ENCODE measurements around the gene ALDOB.

ALDOB gene

DNA sequence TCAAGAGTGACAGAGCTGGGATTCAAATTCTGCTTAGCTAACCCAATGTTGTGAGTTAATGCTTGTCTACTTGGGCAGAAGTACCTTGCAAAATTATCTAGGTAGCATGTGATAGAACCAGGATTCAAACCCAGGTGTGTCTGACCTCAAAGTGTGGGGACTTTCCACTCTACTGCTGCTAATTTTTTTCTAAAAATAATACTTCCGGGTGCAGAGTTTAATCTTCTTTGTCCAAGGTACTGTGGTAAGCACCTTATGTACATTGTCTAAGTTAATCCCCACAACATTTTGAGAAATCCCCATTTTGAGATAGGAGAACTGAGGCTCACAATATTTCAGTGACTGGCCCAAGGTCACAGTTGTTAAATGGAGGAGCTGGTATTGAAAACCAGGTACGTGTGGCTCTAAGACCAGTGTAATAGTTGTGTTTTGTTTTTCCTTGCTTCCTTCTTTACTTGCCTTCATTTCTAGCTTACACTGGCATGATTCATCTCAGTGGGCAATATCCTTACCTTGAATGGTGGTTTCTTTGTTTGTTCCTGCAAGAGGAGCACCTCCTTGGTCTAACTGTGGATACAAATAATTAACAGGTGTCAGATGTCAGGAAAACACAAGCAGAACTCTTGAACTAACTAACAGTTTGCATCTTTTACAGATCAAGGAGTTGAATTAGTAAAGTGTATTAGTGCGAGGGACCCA lies 7.5 kb downstream of the ALDOB start:
- in situ Hi-C loops (cut with MboI; ENCODE audit: low sequenced_read_pairs) = no loop called here

DNA sequence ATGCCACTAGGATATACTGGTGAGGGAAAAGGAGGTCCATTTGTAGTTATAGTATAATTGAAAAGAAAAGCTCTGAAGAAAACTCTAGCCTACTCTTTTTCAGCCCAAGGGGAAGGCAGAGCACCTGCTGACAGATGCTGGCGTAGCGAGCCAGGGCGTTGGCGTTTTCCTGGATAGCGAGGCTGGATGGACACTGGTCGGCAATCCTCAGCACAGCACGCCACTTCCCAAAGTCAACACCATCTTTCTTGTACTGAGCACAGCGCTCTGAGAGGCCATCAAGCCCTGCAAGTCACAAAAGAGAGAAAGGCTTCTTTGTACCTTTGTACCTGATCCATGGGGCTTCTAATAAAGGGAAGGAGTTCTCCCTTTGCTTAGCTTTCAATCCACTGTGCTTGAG lies 8.2 kb downstream of the ALDOB start:
- in situ Hi-C loops (cut with MboI; ENCODE audit: low sequenced_read_pairs) = no loop called here

DNA sequence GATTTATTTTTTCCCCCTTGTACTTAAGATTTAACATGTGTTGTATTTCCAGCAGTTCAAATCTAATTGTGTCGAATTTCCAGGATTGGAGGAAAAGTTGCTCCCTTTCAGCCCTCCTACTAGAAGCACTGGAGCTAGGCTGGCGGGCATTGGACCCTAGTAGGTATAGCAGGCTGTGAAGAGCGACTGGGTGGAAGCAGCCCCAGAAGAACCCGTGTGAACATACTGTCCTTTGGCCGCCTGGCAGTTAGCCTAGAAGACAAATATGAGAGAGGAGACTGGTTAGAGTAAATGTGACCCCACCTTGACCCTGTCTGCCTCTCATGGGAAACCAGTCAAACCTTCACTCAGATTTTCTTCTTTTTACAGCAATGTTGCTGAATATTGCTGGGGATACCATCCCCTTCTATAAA lies 13.9 kb downstream of the ALDOB start:
- in situ Hi-C loops (cut with MboI; ENCODE audit: low sequenced_read_pairs) = no loop called here

- in situ Hi-C loops (cut with MboI; ENCODE audit: low sequenced_read_pairs) = no loop called here
Measured at GRCh38 chr9:101419863-101420262, 15.7 kb downstream of the ALDOB start.

- in situ Hi-C loops (cut with MboI; ENCODE audit: low sequenced_read_pairs) = no loop called here
Measured at GRCh38 chr9:101418518-101419430, 16.8 kb downstream of the ALDOB start.

GRCh38 chr9:101417977-101418376 lies 17.6 kb downstream of the ALDOB start:
- in situ Hi-C loops (cut with MboI; ENCODE audit: low sequenced_read_pairs) = no loop called here

- in situ Hi-C loops (cut with MboI; ENCODE audit: low sequenced_read_pairs) = no loop called here
Measured at GRCh38 chr9:101417389-101417788, 18.2 kb downstream of the ALDOB start.

DNA sequence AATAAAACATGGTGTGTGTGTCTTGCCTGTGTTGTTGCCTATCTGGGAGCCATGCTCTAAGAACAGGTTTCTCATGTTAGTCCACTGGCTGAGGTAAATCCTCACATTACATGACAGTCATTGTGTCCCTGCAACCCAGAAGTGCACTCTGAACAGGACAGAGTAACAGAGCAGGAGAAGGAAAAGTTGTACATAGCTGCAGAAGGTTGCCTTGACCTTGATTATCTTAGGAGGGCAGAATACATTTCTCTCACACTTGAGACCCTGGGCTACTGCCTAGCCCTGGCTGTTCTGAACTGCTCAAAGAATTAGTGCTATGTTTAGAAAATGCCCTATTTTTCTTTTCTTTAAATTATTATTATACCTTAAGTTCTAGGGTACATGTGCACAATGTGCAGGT lies 20.0 kb downstream of the ALDOB start:
- in situ Hi-C loops (cut with MboI; ENCODE audit: low sequenced_read_pairs) = no loop called here

GRCh38 chr9:101414839-101415238 lies 20.7 kb downstream of the ALDOB start:
- in situ Hi-C loops (cut with MboI; ENCODE audit: low sequenced_read_pairs) = no loop called here

GRCh38 chr9:101409079-101409477 lies 26.5 kb downstream of the ALDOB start:
- in situ Hi-C loops (cut with MboI; ENCODE audit: low sequenced_read_pairs) = no loop called here

- in situ Hi-C loops (cut with MboI; ENCODE audit: low sequenced_read_pairs) = no loop called here
Measured at GRCh38 chr9:101408374-101409078, 27.0 kb downstream of the ALDOB start.

DNA sequence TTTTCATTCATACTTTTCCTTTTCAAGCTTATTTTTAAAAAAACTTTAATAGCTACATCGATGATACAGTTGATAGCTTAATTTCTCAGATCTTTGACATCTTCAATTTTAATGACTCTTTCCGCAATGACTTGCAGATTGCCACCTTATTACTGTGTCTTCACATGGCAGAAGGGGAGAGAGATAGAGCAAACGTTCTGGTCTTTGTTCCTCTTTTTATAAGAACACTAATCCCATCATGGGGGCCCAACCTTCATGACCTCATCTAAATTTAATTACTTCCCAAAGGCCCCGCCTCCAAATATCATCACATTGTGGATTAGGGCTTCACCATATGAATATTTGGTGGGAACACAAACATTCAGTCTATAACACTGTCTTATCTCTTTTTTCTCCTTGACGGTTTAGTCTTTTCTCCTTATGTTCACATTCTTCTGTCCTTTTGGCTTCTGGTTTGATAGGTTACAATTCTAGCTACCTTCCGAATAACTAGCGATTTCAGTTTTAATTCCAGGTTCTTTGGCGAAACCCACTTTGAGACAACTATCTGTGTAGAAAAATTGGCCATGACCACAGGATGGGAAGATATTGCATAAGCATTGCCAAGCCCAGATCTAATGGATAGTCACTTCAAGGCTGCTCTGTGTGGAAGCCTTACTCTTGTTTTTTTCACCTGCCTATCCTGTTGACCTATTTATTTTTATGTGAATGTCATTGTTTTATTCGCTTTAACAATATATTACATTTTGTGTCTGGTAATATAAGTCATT lies 31.9 kb downstream of the ALDOB start:
- in situ Hi-C loops (cut with MboI; ENCODE audit: low sequenced_read_pairs) = no loop called here

DNA sequence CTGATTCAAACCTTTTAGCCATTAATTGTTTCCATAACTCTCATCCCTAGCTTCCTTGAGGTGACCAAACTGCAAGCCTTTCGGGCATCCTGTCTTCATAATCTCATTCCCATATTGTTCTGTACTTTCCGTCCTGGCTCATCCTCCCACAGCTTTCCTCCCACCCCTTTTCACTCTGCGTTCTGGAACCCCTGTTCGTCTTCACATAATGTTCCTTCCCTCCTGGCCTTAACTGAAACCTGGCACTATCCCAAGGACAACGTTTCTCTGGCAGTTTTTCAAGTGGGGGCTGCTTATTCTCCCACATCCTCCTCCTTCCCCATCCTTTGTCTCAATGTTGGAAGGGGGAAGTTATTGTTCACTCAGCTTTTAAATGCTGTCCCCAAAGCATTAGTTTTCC lies 35.5 kb downstream of the ALDOB start:
- in situ Hi-C loops (cut with MboI; ENCODE audit: low sequenced_read_pairs) = no loop called here

GRCh38 chr9:101399643-101399970 lies 36.0 kb downstream of the ALDOB start:
- in situ Hi-C loops (cut with MboI; ENCODE audit: low sequenced_read_pairs) = no loop called here

DNA sequence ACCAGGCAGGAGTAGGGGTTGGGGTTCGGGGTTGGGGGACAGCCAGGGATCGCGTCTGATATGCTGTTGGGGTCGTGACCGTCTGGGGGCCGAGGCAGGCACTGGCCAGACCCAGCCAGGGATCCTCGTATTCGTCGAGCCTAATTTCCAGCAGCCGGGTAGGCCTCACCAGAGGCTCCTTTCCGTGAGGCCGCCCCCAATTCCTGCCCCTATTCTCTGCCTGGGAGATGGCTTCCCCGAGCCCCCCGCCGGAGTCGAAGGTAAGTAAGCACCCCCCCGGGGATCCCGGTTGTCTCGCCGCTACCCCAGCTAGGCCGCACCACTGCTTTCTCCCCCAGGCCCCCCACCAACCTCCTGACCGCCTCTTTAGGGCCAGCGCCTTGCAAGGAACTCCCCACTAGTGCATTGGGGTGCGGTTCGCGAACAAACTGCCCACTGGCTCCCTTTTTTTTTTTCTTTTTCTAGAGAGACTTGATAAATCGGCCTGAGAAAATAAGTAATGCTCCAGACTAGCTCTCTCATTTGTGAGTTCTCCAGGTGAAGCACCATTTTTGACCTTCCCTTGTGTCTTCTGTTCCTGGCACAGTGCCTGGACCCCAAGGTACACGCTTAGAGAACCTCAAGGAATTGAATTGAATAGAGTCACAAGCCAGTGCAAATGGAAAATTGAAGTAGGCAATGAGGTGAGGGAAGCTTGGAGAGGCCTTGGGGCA lies 36.5 kb downstream of the ALDOB start:
- in situ Hi-C loops (cut with MboI; ENCODE audit: low sequenced_read_pairs) = no loop called here

DNA sequence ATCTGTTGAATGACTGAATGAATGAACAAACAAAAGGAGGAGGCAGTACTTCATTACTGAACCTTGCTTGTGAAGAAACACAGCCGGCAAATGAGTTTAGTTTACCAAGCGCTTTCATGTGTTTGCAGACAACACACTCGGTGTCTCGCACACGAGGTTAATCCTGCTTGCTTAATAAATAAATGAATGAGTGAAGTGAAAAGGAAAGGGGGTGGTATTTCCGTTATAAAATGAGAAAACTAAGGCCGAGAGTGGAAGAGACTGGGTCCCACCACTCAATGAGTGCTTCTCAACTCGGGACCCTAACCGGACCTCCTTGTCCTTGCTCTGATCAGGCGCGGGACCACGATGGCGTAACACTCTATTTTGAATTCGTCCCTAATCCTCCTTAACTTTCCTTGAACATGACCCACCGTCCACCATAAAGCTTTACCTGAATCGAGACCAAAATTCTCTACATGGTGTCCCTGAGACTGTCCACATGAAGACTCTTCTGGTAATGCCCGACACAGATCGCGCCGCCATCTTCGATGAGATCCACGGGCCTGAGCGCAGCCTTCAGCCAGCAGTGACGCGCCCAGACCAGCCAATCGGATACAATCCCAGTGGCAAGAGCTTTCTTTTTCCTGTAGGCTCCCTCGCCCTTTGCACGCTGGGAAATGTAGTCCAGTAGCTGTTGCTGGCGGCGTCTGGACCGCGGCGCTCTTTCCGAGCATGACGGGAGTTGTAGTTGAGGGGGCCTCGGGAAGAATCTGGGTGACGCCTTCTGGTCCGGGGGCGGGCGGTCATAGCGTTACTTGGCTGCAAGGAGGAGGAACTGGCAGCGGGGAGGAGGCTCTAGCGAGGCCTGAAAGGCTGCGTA lies 37.3 kb downstream of the ALDOB start, which contains the start of the genes MRPL50 and ZNF189:
Gene MRPL50 (minus strand): TSS at position 551 of the 862 bp plus-strand sequence. CDS start 26 bp downstream, at position 525.
Gene ZNF189 (plus strand): TSS at position 784 of the 862 bp plus-strand sequence. CDS start 306 bp downstream, outside the sequence.
- in situ Hi-C loops (cut with MboI; ENCODE audit: low sequenced_read_pairs) = no loop called here

GRCh38 chr9:101397746-101398067 lies 37.9 kb downstream of the ALDOB start:
- in situ Hi-C loops (cut with MboI; ENCODE audit: low sequenced_read_pairs) = no loop called here

GRCh38 chr9:101394687-101395086 lies 40.9 kb downstream of the ALDOB start:
- in situ Hi-C loops (cut with MboI; ENCODE audit: low sequenced_read_pairs) = no loop called here

- in situ Hi-C loops (cut with MboI; ENCODE audit: low sequenced_read_pairs) = no loop called here
Measured at GRCh38 chr9:101393135-101393534, 42.4 kb downstream of the ALDOB start.

Measured in hTERT RPE-1 (cell line).